Natural killer cell (primary cell): ENCODE results near the gene TYK2. TPM values are rescaled to one million over a fixed set of nuclear protein-coding genes. Genes with fewer than 3 reads are reported as not detected.
A peak's percentile ranks its signal among the peaks of the same experiment; 100 is the strongest.

Experiments
- ATAC-seq, 3 donors: fragments of 150-1000 bp in 2 of 3; fragments of 200-7000 bp in 1 of 3; cut with Tn5 transposase; 1 replicate in 1 of 3; 2 replicates in 2 of 3; pipeline ENCODE4 v1.10.0; 2021; ENCODE audit warnings: mild to moderate bottlenecking in 2 of 3, moderate library complexity in 2 of 3
- DNase-seq, 2 donors: peaks; one replicate each; pipeline versions ENCODE4 v3.0.0 to v3.0.0-alpha.2; 2013 to 2021; ENCODE audit warnings: mixed read lengths in 1 of 2
- H3K27ac ChIP-seq: one replicate; pipeline ENCODE4 v1.5.1; 2013; ENCODE audit warnings: mild to moderate bottlenecking, low read length
- H3K27me3 ChIP-seq: one replicate; pipeline ENCODE4 v1.6.1; 2013; ENCODE audit warnings: low read length; ENCODE audit not compliant: control insufficient read depth, insufficient read depth
- H3K36me3 ChIP-seq: one replicate; pipeline ENCODE4 v1.6.1; 2013; ENCODE audit warnings: low read length; ENCODE audit not compliant: control insufficient read depth, insufficient read depth
- H3K4me1 ChIP-seq: one replicate; pipeline ENCODE4 v1.6.1; 2013; ENCODE audit warnings: low read length; ENCODE audit not compliant: control insufficient read depth, insufficient read depth
- H3K4me3 ChIP-seq: one replicate; pipeline ENCODE4 v1.5.1; 2013; ENCODE audit warnings: low read length
- H3K9me3 ChIP-seq: one replicate; pipeline ENCODE4 v1.6.1; 2013; ENCODE audit warnings: low read length; ENCODE audit not compliant: control insufficient read depth, insufficient read depth
- H3K27ac Mint-ChIP-seq, 2 donors: one replicate each; pipeline ENCODE4 v1.8.0; 2022; ENCODE audit warnings: mild to moderate bottlenecking in 2 of 2, mixed read lengths in 2 of 2, moderate library complexity in 1 of 2
- H3K27me3 Mint-ChIP-seq, 2 donors: one replicate each; pipeline ENCODE4 v1.8.0; 2022; ENCODE audit warnings: low read depth in 2 of 2, mixed read lengths in 2 of 2
- H3K36me3 Mint-ChIP-seq: one replicate; pipeline ENCODE4 v1.8.0; 2022; ENCODE audit warnings: mixed read lengths
- H3K4me1 Mint-ChIP-seq, 2 donors: one replicate each; pipeline ENCODE4 v1.8.0; 2022; ENCODE audit warnings: mixed read lengths in 2 of 2
- H3K4me3 Mint-ChIP-seq: one replicate; pipeline ENCODE4 v1.8.0; 2022; ENCODE audit warnings: mild to moderate bottlenecking, moderate library complexity, mixed read lengths
- H3K9me3 Mint-ChIP-seq, 2 donors: one replicate each; pipeline ENCODE4 v1.8.0; 2022; ENCODE audit warnings: mixed read lengths in 2 of 2
- CTCF ChIP-seq: fragments of 200-600 bp; IDR thresholded peaks from one replicate; pipeline ENCODE4 v1.8.0; 2022; ENCODE audit warnings: antibody characterized with exemption
- WGBS: methylation state at CpG from one replicate; pipeline ENCODE4 v1.1.7; 2013; ENCODE audit warnings: missing lambda C conversion rate; ENCODE audit not compliant: insufficient coverage; 5-methylcytosine and 5-hydroxymethylcytosine counted together
- intact Hi-C: fragments of 100-400 bp; cut with micrococcal nuclease; formaldehyde crosslinking; loops from one replicate; pipeline ENCODE4 v1.14.2; 2022
- total RNA-seq, 4 donors: library from RNA; stranded (reverse); fragments of 120-200 nt in 1 of 4; gene quantifications; one replicate each; pipeline versions ENCODE4 v1.2.3 to v1.2.4, GENCODE V29; 2013 to 2022

TYK2 gene
- total RNA-seq, 3 donors from 2014 or later (not counting 1 experiment from before 2014, with no cell fraction given) = 401 to 469 (median 454) TPM

GRCh38 chr19:10363789-10364281 is 16.5 kb downstream of the TYK2 start:
- WGBS = 89% methylated on average over 12 of the region's 12 CpGs
- no peaks in the 10 kb centered on the region for H3K27me3 Mint-ChIP-seq
- no peaks in the 10 kb centered on the region for H3K36me3 Mint-ChIP-seq
- no peaks in the 10 kb centered on the region for H3K4me1 Mint-ChIP-seq
- H3K4me3 ChIP-seq = no peak overlapping the region
- H3K4me3 Mint-ChIP-seq = no peak overlapping the region
- no peak overlapping the region for H3K27ac Mint-ChIP-seq
- H3K36me3 ChIP-seq = peaks cover 74% of the 10 kb centered on the region
- TF ChIP-seq CTCF = no peak
- intact Hi-C loops = no loop called here
- H3K27me3 ChIP-seq = no peaks in the 10 kb centered on the region
- no peaks in the 10 kb centered on the region for H3K9me3 ChIP-seq
- ATAC-seq (peak in 1 of 3 donors; percentile 65), DNase-seq (no peak)
- H3K27ac ChIP-seq = no peak overlapping the region
- no peaks in the 10 kb centered on the region for H3K4me1 ChIP-seq
- no peaks in the 10 kb centered on the region for H3K9me3 Mint-ChIP-seq

GRCh38 chr19:10362259-10362658 is 18.1 kb downstream of the TYK2 start:
- intact Hi-C loops = no loop called here
- Histone ChIP-seq H3K9me3 (no peaks in the 10 kb centered on the region), H3K4me1 (no peaks in the 10 kb centered on the region), H3K36me3 (peaks cover 73% of the 10 kb centered on the region), H3K4me3 (no peak overlapping the region), H3K27ac (no peak overlapping the region), H3K27me3 (no peaks in the 10 kb centered on the region)
- no peaks in the 10 kb centered on the region for H3K27me3 Mint-ChIP-seq
- no peak overlapping the region for H3K27ac Mint-ChIP-seq
- no peaks in the 10 kb centered on the region for H3K4me1 Mint-ChIP-seq
- H3K4me3 Mint-ChIP-seq = no peak overlapping the region
- TF ChIP-seq CTCF = no peak
- no peaks in the 10 kb centered on the region for H3K36me3 Mint-ChIP-seq
- 97% methylated on average over 18 of the region's 18 CpGs for WGBS
- no peak for DNase-seq
- no peaks in the 10 kb centered on the region for H3K9me3 Mint-ChIP-seq
- no peak for ATAC-seq

GRCh38 chr19:10361569-10362011 is 18.8 kb downstream of the TYK2 start:
- Mint-ChIP-seq H3K27me3 (no peaks in the 10 kb centered on the region), H3K9me3 (no peaks in the 10 kb centered on the region), H3K36me3 (no peaks in the 10 kb centered on the region), H3K4me3 (no peak overlapping the region), H3K27ac (no peak overlapping the region), H3K4me1 (no peaks in the 10 kb centered on the region)
- WGBS = 93% methylated on average over 16 of the region's 16 CpGs
- Histone ChIP-seq H3K9me3 (no peaks in the 10 kb centered on the region), H3K4me1 (no peaks in the 10 kb centered on the region), H3K27ac (no peak overlapping the region), H3K36me3 (peaks cover 68% of the 10 kb centered on the region), H3K4me3 (no peak overlapping the region), H3K27me3 (no peaks in the 10 kb centered on the region)
- DNase-seq = no peak
- TF ChIP-seq CTCF = no peak
- intact Hi-C loops = no loop called here
- peak in 1 of 3 donors; percentile 11 for ATAC-seq

- Mint-ChIP-seq H3K27ac (no peak overlapping the region), H3K4me3 (no peak overlapping the region), H3K9me3 (no peaks in the 10 kb centered on the region), H3K4me1 (no peaks in the 10 kb centered on the region), H3K36me3 (no peaks in the 10 kb centered on the region), H3K27me3 (no peaks in the 10 kb centered on the region)
- Histone ChIP-seq H3K4me1 (no peaks in the 10 kb centered on the region), H3K4me3 (no peak overlapping the region), H3K36me3 (peaks cover 53% of the 10 kb centered on the region), H3K27me3 (no peaks in the 10 kb centered on the region), H3K27ac (no peak overlapping the region), H3K9me3 (no peaks in the 10 kb centered on the region)
- DNase-seq = no peak
- ATAC-seq = no peak
- 98% methylated on average over 12 of the region's 12 CpGs for WGBS
- no peak for TF ChIP-seq CTCF
- intact Hi-C loops = no loop called here
These were observed 23.9 kb downstream of the TYK2 start for GRCh38 chr19:10356431-10356830.
